Stimulated activated CD4-positive, alpha-beta T cell treated with anti-CD3 and anti-CD28 coated beads, TNF-alpha, amount 100 ng/mL, for 1 hour (primary cell): ENCODE results near the gene ACKR4.
"Not testable (repeated sequence)": the region's sequence is repeated elsewhere in the genome, so short reads cannot be mapped to it uniquely, and the experiment has no call there.

Experiments
- DNase-seq, 3 donors: peaks; one replicate each; pipeline ENCODE4 v3.0.0-alpha.2; 2020; ENCODE audit warnings: low read depth in 3 of 3, low spot score in 1 of 3

The ACKR4 gene

DNA sequence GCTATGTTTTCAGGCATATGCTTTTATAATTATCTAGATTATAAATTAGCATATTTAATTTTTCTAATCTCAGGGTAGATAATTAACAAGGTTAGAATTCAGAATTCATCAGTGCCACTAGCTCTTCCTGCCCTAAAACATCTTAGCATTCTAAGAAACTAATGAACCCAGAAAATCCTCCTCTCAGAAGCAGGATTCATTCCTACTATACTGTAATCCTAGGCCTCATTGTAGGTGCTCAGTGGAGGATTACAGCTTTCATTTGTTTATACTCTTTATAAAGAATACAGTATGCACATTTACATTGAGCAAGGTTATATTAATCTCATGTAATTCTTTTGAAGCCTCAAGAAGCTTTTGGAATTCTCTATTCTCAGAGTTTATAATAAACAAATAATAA lies 41.6 kb downstream of the ACKR4 start:
- no peak for DNase-seq

DNA sequence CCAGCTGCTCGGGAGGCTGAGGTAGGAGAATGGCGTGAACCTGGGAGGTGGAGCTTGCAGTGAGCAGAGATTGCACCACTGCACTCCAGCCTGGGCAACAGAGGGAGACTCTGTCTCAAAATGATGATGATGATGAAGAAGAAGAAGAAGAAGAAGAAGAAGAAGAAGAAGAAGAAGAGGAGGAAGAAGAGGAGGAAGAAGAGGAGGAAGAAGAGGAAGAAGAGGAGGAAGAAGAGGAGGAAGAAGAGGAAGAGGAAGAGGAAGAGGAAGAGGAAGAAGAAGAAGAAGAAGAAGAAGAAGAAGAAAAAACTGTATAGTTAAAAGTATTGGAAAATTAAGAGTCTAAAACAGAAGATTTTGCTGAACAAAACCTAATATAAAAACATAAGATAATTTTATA lies 44.4 kb downstream of the ACKR4 start:
- DNase-seq: not testable (repeated sequence)

DNA sequence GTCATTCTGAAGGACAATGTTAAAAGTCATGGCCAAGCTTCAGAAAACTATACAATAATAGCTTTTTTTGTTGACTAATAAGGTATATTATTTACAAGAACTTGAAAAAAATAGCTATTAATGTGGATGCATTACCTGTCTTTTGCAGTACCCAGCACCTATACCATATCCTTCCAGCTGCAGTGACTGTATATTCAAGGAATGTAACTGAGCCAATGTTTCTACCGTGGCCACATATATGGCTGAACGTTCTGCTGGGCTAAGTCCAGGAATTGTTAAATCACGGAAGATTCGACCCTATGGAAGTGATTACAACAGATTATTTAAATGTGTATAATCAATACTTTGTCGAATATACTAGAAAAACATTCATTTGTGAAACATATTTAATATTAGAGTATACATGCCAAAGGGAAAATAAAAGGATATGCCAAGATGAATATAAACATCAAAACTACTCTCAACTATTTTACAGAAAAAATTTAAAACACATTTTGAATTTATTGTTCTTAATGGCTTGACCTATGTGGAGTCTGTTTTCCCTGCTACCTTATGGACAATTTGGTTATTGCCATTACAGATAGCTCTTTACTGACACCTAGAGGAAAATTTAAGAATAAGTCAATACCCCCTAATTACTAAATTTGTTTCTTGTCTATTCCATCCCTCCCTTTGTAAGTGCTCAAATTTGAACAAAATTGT lies 44.9 kb downstream of the ACKR4 start:
- no peak for DNase-seq

DNA sequence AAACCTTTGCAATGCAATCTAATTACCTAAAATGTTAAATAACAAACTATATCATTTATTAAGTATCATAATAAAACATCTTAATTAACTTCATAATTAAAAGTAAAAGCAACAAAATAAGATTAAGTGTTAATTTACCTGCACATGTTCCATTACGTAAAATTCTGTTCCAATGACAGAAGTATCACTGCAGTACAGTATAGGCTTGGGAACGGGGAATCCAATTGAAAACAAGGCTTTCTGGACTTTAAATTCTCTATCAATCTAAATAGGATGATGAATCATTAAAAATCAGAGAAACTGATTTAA lies 45.4 kb downstream of the ACKR4 start:
- DNase-seq: no peak

DNA sequence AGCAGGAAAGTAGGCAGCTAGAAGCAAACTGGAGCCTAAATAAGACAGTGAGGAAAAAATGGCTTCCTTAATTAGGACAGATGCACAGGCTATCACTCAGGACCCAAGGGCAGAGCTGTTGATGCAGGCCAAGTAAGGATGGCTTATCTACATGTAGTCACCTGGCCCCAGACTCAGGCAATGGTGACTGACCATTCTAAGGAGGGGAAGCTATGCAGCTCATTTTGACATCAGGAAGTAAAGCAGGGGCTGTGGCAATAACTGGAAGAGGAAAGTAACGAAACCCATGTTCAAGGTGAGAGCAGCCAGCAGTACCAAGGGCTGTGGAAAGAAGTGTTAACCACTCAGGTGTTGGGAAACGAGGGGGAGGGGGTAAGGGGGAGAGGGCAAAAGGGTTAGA lies 46.3 kb downstream of the ACKR4 start:
- DNase-seq: no peak

DNA sequence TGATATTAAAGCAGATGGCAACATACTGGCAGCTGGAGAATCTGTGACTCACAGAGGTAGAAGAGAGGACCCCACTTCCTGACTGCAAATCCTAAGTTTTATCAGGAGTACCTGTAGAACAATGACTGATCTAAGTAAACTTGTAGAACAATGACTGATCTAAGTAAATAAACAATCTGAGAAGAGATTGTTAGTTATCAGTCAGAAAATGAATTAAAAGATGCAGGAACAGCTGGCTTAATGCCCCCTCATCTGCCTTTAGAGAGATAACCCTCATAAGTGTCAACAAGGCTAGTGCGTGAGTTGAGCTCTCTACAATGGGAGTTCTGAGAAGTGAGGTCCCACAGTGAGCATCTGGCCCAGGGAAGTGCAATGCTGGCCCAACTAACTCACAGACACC lies 48.0 kb downstream of the ACKR4 start:
- DNase-seq: no peak

DNA sequence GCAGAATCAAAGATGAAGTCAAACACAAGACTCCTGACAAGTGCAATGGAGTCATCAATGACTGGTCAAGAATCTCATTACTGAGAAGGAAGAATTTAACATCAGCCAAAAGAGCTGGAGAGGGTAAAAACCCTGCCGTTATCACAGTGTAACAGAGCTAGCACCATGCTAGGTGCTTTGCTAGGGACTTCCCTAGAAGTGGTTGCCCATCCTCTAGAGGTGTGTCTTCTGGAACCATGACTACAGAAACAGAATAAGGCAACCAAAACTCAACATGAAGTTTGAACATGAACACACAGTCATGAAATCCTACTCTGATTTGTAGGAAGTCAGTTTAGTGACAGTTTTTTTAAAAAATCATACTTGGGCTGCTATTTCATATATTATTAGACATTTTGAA lies 53.1 kb downstream of the ACKR4 start:
- no peak for DNase-seq
